CD1c-positive myeloid dendritic cell (primary cell): Measurements from ENCODE around the gene ARL9.
A peak's percentile ranks its signal among the peaks of the same experiment; 100 is the strongest.

Source experiments
- DNase-seq: peaks from one replicate; pipeline ENCODE4 v3.0.0-alpha.2; 2016; ENCODE audit errors: extremely low spot score

ARL9 gene

GRCh38 chr4:56531823-56532222, 26.2 kb downstream of the ARL9 start:
- DNase-seq, result no peak

GRCh38 chr4:56532239-56532638, 26.6 kb downstream of the ARL9 start:
- DNase-seq, result no peak

GRCh38 chr4:56535915-56536314, 30.3 kb downstream of the ARL9 start:
- DNase-seq, result no peak

GRCh38 chr4:56537147-56537546, 31.6 kb downstream of the ARL9 start:
- no peak for DNase-seq

- peak; percentile 13 for DNase-seq
Observed at GRCh38 chr4:56540826-56541225, 35.2 kb downstream of the ARL9 start.

- DNase-seq, result peak; percentile 84
Observed at GRCh38 chr4:56544573-56545131, 39.1 kb downstream of the ARL9 start.

GRCh38 chr4:56550642-56551041, 45.1 kb downstream of the ARL9 start:
- DNase-seq, result no peak

- DNase-seq, result no peak
Observed at GRCh38 chr4:56551516-56551915, 45.9 kb downstream of the ARL9 start.

GRCh38 chr4:56552273-56552672, 46.7 kb downstream of the ARL9 start:
- DNase-seq, result no peak

- no peak for DNase-seq
Observed at GRCh38 chr4:56570041-56570440, 64.5 kb downstream of the ARL9 start.
